ENCODE results near the gene LENG8.
A peak's percentile ranks its signal among the peaks of the same experiment; 100 is the strongest.

Gene LENG8

DNA sequence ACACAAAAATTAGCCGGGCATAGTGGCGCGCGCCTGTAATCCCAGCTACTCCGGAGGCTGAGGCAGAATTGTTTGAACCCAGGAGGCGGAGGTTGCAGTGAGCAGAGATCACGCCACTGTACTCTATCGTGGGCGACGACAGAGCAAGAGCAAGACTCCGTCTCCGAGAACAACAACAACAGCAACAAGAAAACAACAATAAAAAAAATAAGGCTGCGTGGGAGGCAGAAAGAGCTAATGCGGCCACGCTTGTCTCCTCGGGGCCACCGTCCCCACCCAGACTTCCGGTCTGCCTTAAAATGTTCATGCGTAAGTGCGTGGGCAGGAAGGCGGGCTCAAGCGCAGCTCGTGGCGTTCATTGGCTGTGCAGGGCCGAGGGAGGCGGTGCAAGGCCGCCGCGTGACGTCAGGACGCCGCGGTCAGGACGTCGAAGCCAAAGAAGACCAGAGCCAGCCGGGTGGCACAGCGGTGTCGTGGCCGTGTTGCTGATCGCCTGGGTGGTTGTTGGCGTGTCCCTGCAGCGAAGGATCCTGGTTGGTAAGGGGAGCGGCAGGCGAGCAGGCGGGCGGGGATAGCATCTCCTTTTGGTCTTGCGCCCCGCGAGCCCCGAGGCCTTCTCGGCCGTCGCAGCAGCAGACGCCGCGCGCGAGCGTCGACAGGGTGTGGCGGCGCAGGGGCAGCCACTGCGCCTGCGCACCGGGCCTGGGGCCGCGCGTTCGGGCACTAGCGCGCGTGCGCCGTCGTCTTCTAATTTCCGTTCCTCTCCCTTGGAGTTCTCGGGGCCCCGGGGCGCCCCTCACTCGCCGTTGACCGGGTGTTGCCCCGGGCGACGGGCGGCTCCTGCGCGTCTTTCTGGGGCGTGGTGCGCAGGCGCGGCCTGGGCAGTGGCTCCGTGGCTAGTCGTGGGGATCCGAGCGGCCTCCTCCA is at the start of gene LENG8:
TSS of gene LENG8 (plus strand) at position 426 of the 927 bp plus-strand sequence. CDS start 2,146 bp downstream, outside the sequence.
- peak; percentile 96 for DNase-seq (ENCODE audit: low spot score)

- no peak for DNase-seq (ENCODE audit: low spot score)
Measured at GRCh38 chr19:54400913-54401312, 48.1 kb upstream of the LENG8 start.

DNA sequence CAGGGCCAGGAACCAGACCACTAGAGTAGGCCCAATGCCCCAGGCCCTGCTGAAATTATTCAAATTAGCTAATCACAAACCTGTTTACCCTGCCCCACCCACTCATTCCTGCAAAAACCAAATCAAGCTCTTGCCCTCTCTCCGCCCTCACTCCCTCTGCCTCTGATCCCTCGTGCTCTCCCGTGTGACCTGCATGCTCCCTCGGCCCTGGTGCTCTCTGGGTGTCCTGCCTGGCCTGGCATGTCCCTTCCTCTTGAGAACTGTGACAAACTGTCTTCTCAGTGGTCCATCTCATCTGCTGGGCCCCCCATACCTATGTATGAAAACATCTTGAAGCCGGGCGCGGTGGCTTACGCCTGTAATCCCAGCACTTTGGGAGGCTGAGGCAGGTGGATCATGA is 45.9 kb upstream of the LENG8 start:
- no peak for DNase-seq (ENCODE audit: low spot score)

DNA sequence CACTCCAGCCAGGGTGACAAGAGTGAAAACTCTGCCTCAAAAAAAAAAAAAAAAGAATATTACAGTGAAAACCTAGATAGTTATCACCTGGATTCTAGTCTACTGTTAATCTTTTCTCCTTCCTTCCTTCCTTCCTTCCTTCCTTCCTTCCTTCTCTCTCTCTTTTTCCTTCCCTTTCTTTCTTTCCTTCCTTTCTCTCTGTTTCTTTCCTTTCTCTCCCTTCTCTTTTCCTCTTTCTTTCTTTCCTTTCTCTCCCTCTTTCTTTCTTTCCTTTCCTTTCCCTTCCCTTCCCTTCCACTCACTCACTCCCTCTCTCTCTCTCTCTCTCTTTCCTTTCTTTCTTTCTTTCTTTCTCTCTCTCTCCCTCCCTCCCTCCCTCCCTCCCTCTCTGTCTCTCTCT is 43.4 kb upstream of the LENG8 start:
- DNase-seq (ENCODE audit: low spot score), result no peak

- DNase-seq (ENCODE audit: low spot score), result no peak
Measured at GRCh38 chr19:54407780-54408179, 41.2 kb upstream of the LENG8 start.

- DNase-seq (ENCODE audit: low spot score), result no peak
Measured at GRCh38 chr19:54408456-54409026, 40.5 kb upstream of the LENG8 start.

GRCh38 chr19:54411033-54411432 is 38.0 kb upstream of the LENG8 start:
- DNase-seq (ENCODE audit: low spot score), result no peak

DNA sequence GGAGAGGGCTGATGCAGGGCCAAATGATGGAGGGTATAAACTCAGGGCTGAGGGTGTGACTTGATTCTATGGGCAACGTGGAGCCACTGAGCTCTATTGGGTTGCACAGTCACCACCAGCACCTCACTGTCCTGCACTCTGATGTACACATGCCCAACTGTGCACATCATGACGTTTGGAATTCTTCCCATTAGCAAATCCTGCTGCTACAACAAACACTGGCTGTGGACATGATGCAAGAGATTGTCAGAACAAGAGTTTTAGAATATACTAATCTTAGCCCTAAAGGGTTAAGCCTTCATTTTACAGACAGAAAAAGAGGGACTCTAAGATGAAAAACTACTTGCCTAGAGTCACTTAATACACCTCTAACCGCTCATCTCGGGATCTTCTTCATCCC is 36.1 kb upstream of the LENG8 start:
- no peak for DNase-seq (ENCODE audit: low spot score)

GRCh38 chr19:54414156-54414555 is 34.8 kb upstream of the LENG8 start:
- DNase-seq (ENCODE audit: low spot score), result no peak

DNA sequence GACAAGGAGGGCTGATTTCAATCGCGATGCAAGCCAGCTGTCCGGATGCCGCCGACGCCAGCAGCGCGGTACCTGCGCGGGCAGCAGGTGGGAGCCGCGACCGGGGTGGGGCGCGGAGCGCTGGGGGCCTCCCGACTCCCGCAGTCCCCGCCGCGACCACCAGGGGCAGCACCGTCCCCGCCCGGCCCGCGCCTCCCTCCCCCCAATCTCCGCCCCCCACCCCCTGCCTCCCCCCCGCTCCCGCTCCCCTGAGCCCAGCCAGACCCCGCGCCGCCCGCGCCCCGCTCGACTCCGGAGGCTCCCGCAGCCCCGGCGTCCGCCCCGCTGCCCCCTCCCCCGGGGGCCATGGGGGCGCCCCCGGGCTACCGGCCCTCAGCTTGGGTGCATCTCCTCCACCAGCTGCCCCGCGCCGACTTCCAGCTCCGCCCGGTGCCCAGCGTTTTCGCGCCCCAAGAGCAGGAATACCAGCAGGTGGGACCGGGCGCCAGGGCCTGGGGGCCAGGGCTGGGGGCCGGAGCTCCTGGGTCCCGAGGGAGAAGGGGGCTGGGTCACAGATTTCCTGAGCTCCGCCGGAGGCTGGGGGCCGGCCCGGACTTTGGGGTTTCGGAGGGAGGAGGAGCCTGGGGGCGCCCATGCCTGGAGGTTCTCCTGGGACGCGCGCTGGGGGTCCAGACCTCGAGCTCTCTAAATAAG is 33.6 kb upstream of the LENG8 start, which contains the start of gene TTYH1:
TSS of gene TTYH1 (plus strand) at position 257 of the 693 bp plus-strand sequence. CDS start at position 346, 89 bp downstream.
- DNase-seq (ENCODE audit: low spot score), result no peak

DNA sequence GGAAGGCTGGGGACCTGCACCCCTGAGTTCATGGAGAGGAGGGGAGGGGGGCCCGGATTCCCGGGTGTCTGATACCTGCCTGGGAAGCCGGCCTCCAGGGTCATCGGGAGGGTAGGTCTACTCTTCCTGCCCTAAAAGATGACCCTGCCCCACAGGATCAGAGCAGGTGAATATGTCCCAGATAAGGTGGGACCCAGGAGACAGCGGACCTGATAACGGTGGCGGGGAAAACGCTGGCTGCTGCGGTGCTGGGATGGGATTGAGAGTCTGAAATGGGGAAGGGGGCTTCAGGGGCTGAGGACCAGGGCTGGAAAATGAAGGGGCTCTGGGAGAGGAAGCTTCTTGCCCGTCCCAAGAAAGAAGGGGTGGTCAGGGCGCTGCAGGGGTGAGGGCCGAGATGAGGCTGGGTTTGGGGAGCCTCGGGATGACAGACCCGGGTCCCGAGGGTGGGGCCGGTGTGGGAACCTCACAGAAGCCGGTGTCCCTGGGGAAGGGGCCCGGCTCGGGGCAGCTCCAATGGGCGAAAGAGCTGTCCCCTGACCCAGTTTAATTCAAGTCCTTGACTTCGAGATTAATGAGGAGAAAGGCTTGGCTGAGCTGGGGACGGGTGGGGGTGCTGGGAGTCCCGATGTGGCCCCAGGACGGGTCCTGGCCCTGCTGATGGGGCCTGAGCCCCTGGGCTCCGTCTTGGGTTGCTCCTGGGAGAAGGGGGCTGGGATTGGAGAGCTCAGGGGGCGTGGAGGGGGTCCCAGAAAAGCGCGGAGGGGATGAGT is 32.9 kb upstream of the LENG8 start:
- no peak for DNase-seq (ENCODE audit: low spot score)

DNA sequence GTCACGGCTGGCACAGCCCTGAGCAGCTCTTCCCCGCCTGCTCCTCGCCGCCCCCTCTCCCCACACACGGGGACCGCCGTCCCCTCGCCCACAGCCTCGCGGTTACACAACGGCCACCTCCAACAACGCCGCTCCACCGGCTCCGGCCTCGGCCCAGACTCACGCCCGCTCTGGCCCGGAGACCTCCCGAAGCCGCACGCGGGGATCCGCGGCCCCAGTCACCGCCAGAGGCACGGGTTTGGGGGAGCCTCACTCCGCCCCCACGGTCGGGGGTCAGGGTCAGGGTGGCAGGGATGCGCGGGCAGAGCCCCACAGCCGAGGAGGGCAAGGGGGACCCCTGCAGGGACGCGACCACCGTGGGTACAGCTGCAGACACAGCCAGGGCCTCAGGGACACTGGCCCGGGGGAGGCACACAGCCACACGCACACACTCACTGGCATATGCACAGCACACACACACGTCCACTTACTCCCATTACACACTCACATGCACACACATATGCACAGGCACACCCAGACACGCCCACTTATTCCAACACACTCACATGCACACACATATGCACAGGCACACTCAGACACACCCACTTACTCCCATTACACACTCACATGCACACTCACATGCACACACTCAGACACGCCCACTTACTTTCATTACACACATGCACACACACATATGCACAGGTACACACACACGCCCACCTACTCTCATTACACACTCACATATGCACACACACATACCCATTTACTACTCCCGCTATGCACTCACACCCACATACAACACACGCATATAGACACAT is 32.1 kb upstream of the LENG8 start:
- DNase-seq (ENCODE audit: low spot score), result no peak

- no peak for DNase-seq (ENCODE audit: low spot score)
Measured at GRCh38 chr19:54418030-54418929, 30.7 kb upstream of the LENG8 start.

GRCh38 chr19:54418930-54419800 is 29.8 kb upstream of the LENG8 start:
- DNase-seq (ENCODE audit: low spot score), result no peak

- DNase-seq (ENCODE audit: low spot score), result no peak
Measured at GRCh38 chr19:54420068-54420382, 29.0 kb upstream of the LENG8 start.

DNA sequence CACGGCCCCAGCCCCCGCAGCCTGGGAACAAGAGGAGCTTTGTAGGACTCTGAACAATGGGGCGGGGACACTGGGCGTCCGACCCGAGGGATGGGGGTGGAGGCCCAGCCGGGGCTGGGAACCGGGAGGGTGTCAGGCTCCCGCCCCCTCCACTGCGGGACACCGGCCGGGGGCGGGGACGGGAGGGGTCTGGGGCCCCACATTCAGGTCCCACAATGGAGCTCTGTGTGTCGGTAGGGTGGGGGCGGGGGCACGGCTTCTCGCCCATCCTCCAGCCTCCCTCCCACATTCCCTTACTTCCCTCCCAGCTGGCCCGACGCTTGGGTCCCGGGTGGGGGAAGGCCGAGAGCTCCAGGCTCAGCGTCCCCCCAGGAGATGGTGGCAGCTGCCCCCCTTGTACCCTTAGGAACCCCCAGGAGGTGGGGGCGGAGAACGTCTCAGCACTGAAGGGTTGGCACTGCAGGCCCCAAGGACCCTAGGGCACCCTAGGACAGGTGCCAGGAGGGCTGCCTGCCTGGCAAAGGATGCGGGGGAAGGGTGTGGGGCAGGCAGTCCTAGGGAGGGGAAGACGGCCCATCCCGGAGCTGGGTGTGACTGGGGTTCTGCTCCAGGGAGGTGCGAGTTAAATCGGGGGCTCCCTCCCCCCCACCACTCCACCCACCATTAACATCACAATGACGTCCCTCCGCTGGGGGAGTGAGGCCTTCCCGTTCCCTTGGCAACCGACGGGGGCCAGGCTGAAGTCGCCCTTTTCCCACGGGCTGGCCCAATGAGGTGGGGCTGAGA is 28.4 kb upstream of the LENG8 start:
- no peak for DNase-seq (ENCODE audit: low spot score)

- DNase-seq (ENCODE audit: low spot score), result no peak
Measured at GRCh38 chr19:54421169-54421516, 27.9 kb upstream of the LENG8 start.

DNA sequence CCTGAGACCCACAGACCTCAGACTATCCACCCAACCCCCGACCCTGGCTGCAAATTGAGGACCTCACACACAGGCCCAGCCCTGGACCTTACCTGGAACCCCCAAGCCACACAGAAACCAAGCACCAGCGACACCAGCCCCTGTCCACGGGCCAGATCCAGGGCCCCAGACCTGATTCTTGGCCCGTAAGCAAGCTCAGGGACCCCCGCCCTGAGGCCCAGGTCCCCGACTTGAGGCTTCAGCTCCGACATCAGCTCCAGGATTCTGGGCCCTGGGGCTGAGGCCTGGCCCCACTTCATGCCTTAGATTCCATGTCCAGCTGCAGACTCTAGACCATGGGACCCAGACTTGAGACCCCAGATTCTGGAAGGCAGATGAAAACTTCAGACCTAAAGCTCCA is 27.5 kb upstream of the LENG8 start:
- no peak for DNase-seq (ENCODE audit: low spot score)

- DNase-seq (ENCODE audit: low spot score), result no peak
Measured at GRCh38 chr19:54422136-54422535, 26.9 kb upstream of the LENG8 start.
